Measurements from ENCODE around the gene DCAF12.

Gene DCAF12

DNA sequence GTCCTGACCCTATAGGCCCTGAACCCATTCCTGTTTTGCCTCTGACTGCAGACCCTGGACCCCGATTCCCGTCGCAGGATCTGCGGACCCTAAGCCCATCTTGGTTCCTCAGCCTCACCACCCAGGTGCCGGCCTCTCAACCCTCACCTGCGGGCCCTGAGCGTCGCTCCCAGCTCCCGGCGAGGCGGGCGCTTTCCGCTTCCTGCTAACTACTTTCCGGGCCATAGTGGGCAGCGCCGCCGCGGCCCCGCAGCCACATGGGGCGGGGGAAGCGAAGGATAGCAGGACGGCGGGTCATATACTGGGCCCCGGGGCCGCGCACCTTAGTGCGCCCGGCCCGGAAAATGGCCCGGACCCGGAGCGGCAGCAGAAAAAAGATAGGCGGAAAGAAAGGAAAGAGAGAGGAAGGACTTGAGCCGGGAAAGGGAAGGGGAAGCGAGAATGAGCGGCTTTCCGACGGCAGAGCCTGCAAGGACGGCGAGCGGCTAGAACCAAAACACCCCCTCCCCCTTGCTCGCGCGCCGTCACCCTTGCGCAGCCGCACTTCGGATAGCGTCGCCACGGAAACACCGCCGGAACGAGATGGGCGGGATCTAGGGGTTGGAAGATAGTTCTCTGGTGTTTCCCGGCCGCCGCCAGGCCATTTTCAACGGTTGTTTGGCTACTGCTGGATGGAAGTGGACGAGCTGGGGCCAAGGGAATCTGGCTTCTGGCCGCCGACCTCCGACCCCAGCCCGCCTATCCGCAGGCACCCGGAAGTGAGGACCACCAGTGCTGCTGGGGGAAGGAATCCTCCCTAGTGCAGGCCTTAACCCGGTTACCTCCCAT, at the start of gene DCAF12:
Gene DCAF12 (minus strand): TSS at position 492 of the 828 bp plus-strand sequence. CDS start 267 bp downstream, at position 225.
- peaks cover 26% of the 10 kb centered on the region for H3K36me3 ChIP-seq (replicated peaks)
- peak; percentile 90 to 94 for DNase-seq (ENCODE audit: low spot score in 2 of 2)
- in situ Hi-C loops (cut with MboI; ENCODE audit: low sequenced_read_pairs): no loop called here
- H3K27me3 ChIP-seq (ENCODE audit: low read depth): no peaks in the 10 kb centered on the region
- peaks cover 15% of the 10 kb centered on the region for H3K4me1 ChIP-seq
- peak within 1 kb of the TSS; percentile 77 for H3K4me3 ChIP-seq
- H3K9me3 ChIP-seq: no peaks in the 10 kb centered on the region

DNA sequence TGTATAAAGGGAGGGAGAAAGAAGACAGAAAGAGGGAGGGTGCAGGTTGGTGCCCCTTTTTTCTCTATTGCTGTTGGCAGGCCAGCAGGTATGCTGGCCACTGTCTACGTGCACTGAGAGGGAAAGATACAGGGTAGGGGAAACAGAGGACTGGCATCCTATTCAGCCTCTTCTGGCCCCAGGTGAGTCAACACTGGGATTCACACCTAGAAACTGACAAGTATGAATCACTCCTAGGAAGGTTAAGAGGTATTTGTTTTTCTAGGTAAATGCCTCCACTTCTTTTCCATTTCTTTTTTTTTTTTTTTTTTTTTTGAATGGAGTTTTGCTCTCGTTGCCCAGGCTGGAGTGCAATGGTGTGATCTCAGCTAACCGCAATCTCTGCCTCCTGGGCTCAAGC, 49.6 kb upstream of the DCAF12 start:
- H3K27me3 ChIP-seq (ENCODE audit: low read depth): no peaks in the 10 kb centered on the region
- H3K36me3 ChIP-seq (replicated peaks): no peaks in the 10 kb centered on the region
- H3K4me3 ChIP-seq: no peak overlapping the region
- DNase-seq (ENCODE audit: low spot score in 2 of 2): no peak
- no peaks in the 10 kb centered on the region for H3K9me3 ChIP-seq
- peaks cover 3% of the 10 kb centered on the region; the same call in 1 of the 2 replicates for H3K4me1 ChIP-seq
- in situ Hi-C loops (cut with MboI; ENCODE audit: low sequenced_read_pairs): no loop called here

DNA sequence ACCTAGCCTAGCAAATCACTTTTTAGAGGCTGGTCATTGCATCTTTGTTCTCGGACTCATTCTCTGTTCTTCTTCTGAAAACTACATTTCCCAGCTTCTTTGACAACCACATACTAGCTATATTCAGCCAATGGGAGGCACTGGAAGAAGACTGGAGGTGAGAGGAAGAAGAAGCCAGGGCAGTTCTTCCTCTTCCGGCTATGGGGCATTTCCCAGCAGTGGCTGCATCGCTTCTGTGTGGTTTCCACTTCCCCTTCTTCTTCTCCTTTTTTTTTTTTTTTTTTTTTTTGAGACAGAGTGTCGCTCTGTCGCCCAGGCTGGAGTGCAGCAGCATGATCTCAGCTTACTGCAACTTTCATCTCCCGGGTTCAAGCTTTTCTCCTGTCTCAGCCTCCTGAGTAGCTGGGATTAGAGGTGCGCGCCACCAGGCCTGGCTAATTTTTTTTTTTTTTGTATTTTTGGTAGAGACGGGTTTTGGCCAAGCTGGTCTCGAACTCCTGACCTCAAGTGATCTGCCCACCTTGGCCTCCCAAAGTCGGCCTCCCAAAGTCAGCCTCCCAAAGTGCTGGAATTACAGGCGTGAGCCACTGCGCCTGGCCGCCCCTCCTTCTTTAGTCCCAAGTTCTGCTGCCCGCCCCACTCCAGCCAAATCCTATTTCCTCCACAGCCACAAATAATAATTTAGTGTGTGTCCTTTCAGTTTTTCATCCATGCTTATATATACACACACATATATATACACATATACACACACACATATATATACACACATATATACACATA, 45.4 kb upstream of the DCAF12 start:
- Histone ChIP-seq H3K36me3 (replicated peaks) (no peaks in the 10 kb centered on the region), H3K4me1 (no peaks in the 10 kb centered on the region), H3K4me3 (no peak overlapping the region), H3K9me3 (no peaks in the 10 kb centered on the region), H3K27me3 (ENCODE audit: low read depth) (no peaks in the 10 kb centered on the region)
- in situ Hi-C loops (cut with MboI; ENCODE audit: low sequenced_read_pairs): loop anchor here (5.0 kb wide), 1 partner anchor 50 kb away; no protein-coding TSS in a partner anchor
- DNase-seq (ENCODE audit: low spot score in 2 of 2): no peak

DNA sequence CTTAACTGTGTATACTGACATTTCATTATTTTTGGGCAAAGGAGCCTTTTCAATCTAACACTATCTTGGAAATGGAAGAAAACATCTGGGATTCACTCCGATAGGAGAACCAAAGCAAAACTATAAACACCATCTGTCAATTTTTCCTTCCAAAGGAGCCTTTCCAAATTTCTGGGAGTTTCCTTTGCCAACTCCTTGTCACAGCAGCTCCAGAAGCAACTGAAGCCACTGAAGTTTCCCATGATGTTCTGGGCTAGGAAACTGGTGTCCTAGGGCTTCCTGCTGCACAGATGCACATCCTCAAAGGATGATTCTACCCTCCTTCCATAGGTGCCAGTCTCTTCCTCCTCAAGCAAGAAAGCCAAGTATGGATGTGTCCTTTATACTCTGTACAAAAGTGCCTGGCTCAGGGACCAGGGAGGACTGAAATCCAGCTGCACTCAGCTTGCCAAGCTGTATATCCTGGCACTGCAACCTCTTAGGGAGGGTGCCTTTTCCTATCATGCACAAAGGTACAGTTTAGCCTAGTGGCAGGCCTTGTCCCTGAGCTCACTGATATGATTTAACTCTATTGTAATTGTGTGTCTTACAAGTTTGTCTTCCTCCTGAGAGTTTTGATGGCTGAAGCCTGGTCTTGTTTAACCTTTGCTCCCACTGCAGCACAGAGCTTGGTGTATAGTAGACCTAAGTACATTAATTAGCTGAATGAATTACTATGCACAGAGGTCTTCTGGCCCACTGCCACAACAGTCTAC, 43.9 kb upstream of the DCAF12 start:
- Histone ChIP-seq H3K36me3 (replicated peaks) (no peaks in the 10 kb centered on the region), H3K9me3 (no peaks in the 10 kb centered on the region), H3K4me1 (no peaks in the 10 kb centered on the region), H3K4me3 (no peak overlapping the region), H3K27me3 (ENCODE audit: low read depth) (no peaks in the 10 kb centered on the region)
- no peak for DNase-seq (ENCODE audit: low spot score in 2 of 2)
- in situ Hi-C loops (cut with MboI; ENCODE audit: low sequenced_read_pairs): loop anchor here (5.0 kb wide), 1 partner anchor 52 kb away; no protein-coding TSS in a partner anchor

- Histone ChIP-seq H3K9me3 (no peaks in the 10 kb centered on the region), H3K27me3 (ENCODE audit: low read depth) (no peaks in the 10 kb centered on the region), H3K4me1 (no peaks in the 10 kb centered on the region), H3K4me3 (no peak overlapping the region), H3K36me3 (replicated peaks) (no peaks in the 10 kb centered on the region)
- no peak for DNase-seq (ENCODE audit: low spot score in 2 of 2)
- in situ Hi-C loops (cut with MboI; ENCODE audit: low sequenced_read_pairs): no loop called here
These were observed 42.6 kb upstream of the DCAF12 start for GRCh38 chr9:34169125-34169524.

DNA sequence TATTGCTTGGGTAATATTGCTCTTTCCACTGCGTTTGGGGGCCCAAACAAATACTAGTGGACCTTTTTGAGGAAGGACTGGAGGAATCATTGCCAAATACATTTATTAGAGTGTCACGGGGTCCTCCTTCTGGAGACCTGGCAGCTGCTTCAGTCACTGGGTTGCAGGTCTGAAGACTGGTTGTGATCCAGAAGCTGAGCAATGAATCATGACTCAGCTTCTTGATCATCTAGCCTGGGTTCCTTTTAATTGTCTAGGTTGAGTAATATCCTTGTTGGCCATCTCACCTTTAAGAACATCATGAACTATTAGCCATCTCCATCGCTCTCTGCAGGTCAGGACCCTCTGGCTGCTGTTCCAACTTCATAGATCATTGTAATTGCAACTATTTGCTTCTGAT, 36.9 kb upstream of the DCAF12 start:
- Histone ChIP-seq H3K36me3 (replicated peaks) (no peaks in the 10 kb centered on the region), H3K4me3 (no peak overlapping the region), H3K9me3 (no peaks in the 10 kb centered on the region), H3K4me1 (peaks cover 6% of the 10 kb centered on the region), H3K27me3 (ENCODE audit: low read depth) (no peaks in the 10 kb centered on the region)
- in situ Hi-C loops (cut with MboI; ENCODE audit: low sequenced_read_pairs): no loop called here
- no peak for DNase-seq (ENCODE audit: low spot score in 2 of 2)

GRCh38 chr9:34158362-34158869, 31.9 kb upstream of the DCAF12 start:
- Histone ChIP-seq H3K36me3 (replicated peaks) (no peaks in the 10 kb centered on the region), H3K4me1 (peaks cover 6% of the 10 kb centered on the region), H3K27me3 (ENCODE audit: low read depth) (no peaks in the 10 kb centered on the region), H3K9me3 (no peaks in the 10 kb centered on the region), H3K4me3 (no peak overlapping the region)
- in situ Hi-C loops (cut with MboI; ENCODE audit: low sequenced_read_pairs): no loop called here
- peak; percentile 42 to 52 for DNase-seq (ENCODE audit: low spot score in 2 of 2)

DNA sequence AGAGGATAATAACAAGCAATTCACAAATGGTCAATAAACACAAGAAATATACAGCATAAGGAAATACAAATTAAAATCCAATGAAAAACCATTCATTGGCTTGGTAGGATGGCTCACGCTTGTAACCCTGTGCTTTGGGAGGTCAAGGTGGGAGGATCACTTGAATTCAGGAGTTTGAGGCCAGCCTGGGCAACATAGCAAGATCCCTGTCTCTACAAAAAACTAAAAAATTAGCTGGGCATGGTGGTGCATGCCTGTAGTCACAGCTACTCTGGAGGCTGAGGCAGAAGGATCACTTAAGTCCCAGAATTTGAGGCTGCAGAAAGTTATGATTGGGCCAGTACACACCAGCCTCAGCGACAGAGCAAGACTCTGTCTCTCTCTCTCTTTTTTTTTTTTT, 31.4 kb upstream of the DCAF12 start:
- Histone ChIP-seq H3K36me3 (replicated peaks) (no peaks in the 10 kb centered on the region), H3K9me3 (no peaks in the 10 kb centered on the region), H3K27me3 (ENCODE audit: low read depth) (no peaks in the 10 kb centered on the region), H3K4me3 (no peak overlapping the region), H3K4me1 (peaks cover 6% of the 10 kb centered on the region)
- in situ Hi-C loops (cut with MboI; ENCODE audit: low sequenced_read_pairs): no loop called here
- no peak for DNase-seq (ENCODE audit: low spot score in 2 of 2)

DNA sequence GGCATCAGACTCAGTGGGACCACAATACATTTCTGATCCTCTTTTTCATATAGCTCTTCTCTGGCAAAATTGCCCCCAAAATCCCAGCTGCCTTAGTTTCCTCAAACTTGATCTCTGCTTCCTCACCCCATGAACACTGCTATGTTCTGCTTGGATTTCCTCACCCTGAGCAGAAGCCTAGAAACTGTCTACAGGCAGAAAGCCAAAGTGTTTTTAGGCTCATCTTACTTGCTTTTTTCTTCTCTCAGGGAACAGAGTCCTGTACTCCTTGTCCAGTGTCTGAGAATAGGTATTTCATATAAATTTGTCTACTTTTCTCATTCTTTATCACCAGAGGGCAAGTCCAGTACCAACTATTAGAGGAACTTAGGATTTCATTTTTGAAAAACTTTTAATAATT, 30.8 kb upstream of the DCAF12 start:
- H3K4me1 ChIP-seq: peaks cover 6% of the 10 kb centered on the region
- H3K36me3 ChIP-seq (replicated peaks): no peaks in the 10 kb centered on the region
- H3K27me3 ChIP-seq (ENCODE audit: low read depth): no peaks in the 10 kb centered on the region
- H3K9me3 ChIP-seq: no peaks in the 10 kb centered on the region
- H3K4me3 ChIP-seq: no peak overlapping the region
- no peak for DNase-seq (ENCODE audit: low spot score in 2 of 2)
- in situ Hi-C loops (cut with MboI; ENCODE audit: low sequenced_read_pairs): no loop called here

GRCh38 chr9:34154057-34154456, 27.6 kb upstream of the DCAF12 start:
- H3K27me3 ChIP-seq (ENCODE audit: low read depth): no peaks in the 10 kb centered on the region
- in situ Hi-C loops (cut with MboI; ENCODE audit: low sequenced_read_pairs): no loop called here
- no peak for DNase-seq (ENCODE audit: low spot score in 2 of 2)
- H3K4me1 ChIP-seq: peaks cover 3% of the 10 kb centered on the region
- H3K36me3 ChIP-seq (replicated peaks): no peaks in the 10 kb centered on the region
- H3K9me3 ChIP-seq: no peaks in the 10 kb centered on the region
- H3K4me3 ChIP-seq: no peak overlapping the region

- DNase-seq (ENCODE audit: low spot score in 2 of 2): no peak
- Histone ChIP-seq H3K4me3 (no peak overlapping the region), H3K27me3 (ENCODE audit: low read depth) (no peaks in the 10 kb centered on the region), H3K36me3 (replicated peaks) (no peaks in the 10 kb centered on the region), H3K4me1 (no peaks in the 10 kb centered on the region), H3K9me3 (no peaks in the 10 kb centered on the region)
- in situ Hi-C loops (cut with MboI; ENCODE audit: low sequenced_read_pairs): no loop called here
These were observed 24.9 kb upstream of the DCAF12 start for GRCh38 chr9:34151398-34151797.

GRCh38 chr9:34145165-34145564, 18.7 kb upstream of the DCAF12 start:
- Histone ChIP-seq H3K4me1 (no peaks in the 10 kb centered on the region), H3K9me3 (no peaks in the 10 kb centered on the region), H3K4me3 (no peak overlapping the region), H3K36me3 (replicated peaks) (no peaks in the 10 kb centered on the region), H3K27me3 (ENCODE audit: low read depth) (no peaks in the 10 kb centered on the region)
- DNase-seq (ENCODE audit: low spot score in 2 of 2): no peak
- in situ Hi-C loops (cut with MboI; ENCODE audit: low sequenced_read_pairs): no loop called here

- H3K27me3 ChIP-seq (ENCODE audit: low read depth): no peaks in the 10 kb centered on the region
- in situ Hi-C loops (cut with MboI; ENCODE audit: low sequenced_read_pairs): no loop called here
- H3K4me1 ChIP-seq: no peaks in the 10 kb centered on the region
- H3K36me3 ChIP-seq (replicated peaks): no peaks in the 10 kb centered on the region
- H3K4me3 ChIP-seq: no peak overlapping the region
- no peak for DNase-seq (ENCODE audit: low spot score in 2 of 2)
- H3K9me3 ChIP-seq: no peaks in the 10 kb centered on the region
These were observed 16.6 kb upstream of the DCAF12 start for GRCh38 chr9:34143116-34143515.

Measured in HAP-1 (cell line).